A549 (cell line): Measurements from ENCODE around the gene TMEM174. TPM values are rescaled to one million over a fixed set of nuclear protein-coding genes. Genes with fewer than 3 reads are reported as not detected.

ENCODE experiments used
- ATAC-seq, 2 experiments: fragments of 200-7000 bp in 1 of 2; fragments of >200 bp in 1 of 2; cut with Nextera tagmentation in 1 of 2; cut with Tn5 transposase in 1 of 2; 3 replicates each; pipeline versions ENCODE4 v1.8.0 to v1.9.1; 2018 to 2020; ENCODE audit warnings: mild to moderate bottlenecking in 1 of 2, moderate library complexity in 1 of 2
- CTCF ChIA-PET: fragments of 300-600 bp; sonication (Branson Sonifier 250); formaldehyde crosslinking; extraction: SDS; loops from one replicate; lab custom pipeline; 2021; ENCODE audit warnings: antibody characterized with exemption, inconsistent platforms; lab: Yijun Ruan, JAX
- POLR2A ChIA-PET: fragments of 350-600 bp; formaldehyde crosslinking; extraction: SDS; loops from one replicate; lab custom pipeline; 2021; ENCODE audit warnings: antibody characterized with exemption, inconsistent platforms; lab: Yijun Ruan, JAX
- DNase-seq, 2 experiments: peaks; one replicate each; pipeline versions ENCODE4 v3.0.0 to v3.0.0-alpha.2; 2011 to 2016; ENCODE audit warnings: low read depth in 1 of 2, low spot score in 1 of 2
- FAIRE-seq: peaks from 2 replicates; lab custom pipeline; 2011; peaks lifted over from hg19 to GRCh38; lab: Jason Lieb, UNC
- H3K27ac ChIP-seq, 2 experiments: fragments of >200 bp; sonication (Bioruptor Twin); formaldehyde crosslinking; 3 replicates each; pipeline ENCODE4 v1.5.1; 2016 to 2017
- H3K4me1 ChIP-seq: fragments of >200 bp; sonication (Bioruptor Twin); formaldehyde crosslinking; 3 replicates; pipeline ENCODE4 v1.6.1; 2016
- H3K4me2 ChIP-seq: fragments of >200 bp; sonication (Bioruptor Twin); formaldehyde crosslinking; 3 replicates; pipeline ENCODE4 v1.6.1; 2016
- H3K4me3 ChIP-seq: fragments of >200 bp; sonication (Bioruptor Twin); formaldehyde crosslinking; 3 replicates; pipeline ENCODE4 v1.5.1; 2016
- H3K9me3 ChIP-seq: fragments of >200 bp; sonication (Bioruptor Twin); formaldehyde crosslinking; 3 replicates; pipeline ENCODE4 v1.6.1; 2016
- BCL3 ChIP-seq: fragments of >200 bp; sonication (Bioruptor Twin); formaldehyde crosslinking; IDR thresholded peaks from 3 replicates; pipeline ENCODE4 v1.6.1; 2016
- CHD2 ChIP-seq: fragments of 150-350 bp; IDR thresholded peaks from 2 replicates; pipeline ENCODE4 v1.6.1; 2014; ENCODE audit warnings: low read length; ENCODE audit not compliant: partially characterized antibody
- E2F6 ChIP-seq: IDR thresholded peaks from 2 replicates; pipeline ENCODE4 v1.6.1; 2012; ENCODE audit warnings: low read depth, borderline replicate concordance
- EP300 ChIP-seq, 2 experiments: fragments of >200 bp; sonication (Bioruptor Twin); formaldehyde crosslinking; IDR thresholded peaks; 2 replicates in 1 of 2; 3 replicates in 1 of 2; pipeline ENCODE4 v1.6.1; 2016 to 2017
- FOSL2 ChIP-seq, 2 experiments: fragments of 450-650 bp in 1 of 2; fragments of >200 bp in 1 of 2; sonication (Bioruptor Twin) in 1 of 2; formaldehyde crosslinking; IDR thresholded peaks; 2 replicates each; pipeline versions ENCODE4 v1.5.0 to v1.6.1; 2016 to 2020; ENCODE audit warnings: mild to moderate bottlenecking in 1 of 2, moderate library complexity in 1 of 2
- FOXS1 ChIP-seq: fragments of 250-450 bp; sonication (Bioruptor Pico); IDR thresholded peaks from 2 replicates; pipeline ENCODE4 v1.5.0; 2020; ENCODE audit warnings: mild to moderate bottlenecking, moderate library complexity
- GATA3 ChIP-seq: IDR thresholded peaks from 2 replicates; pipeline ENCODE4 v1.6.1; 2012; ENCODE audit warnings: borderline replicate concordance
- HDAC2 ChIP-seq: fragments of 200-600 bp; sonication (generic); IDR thresholded peaks from 2 replicates; pipeline ENCODE4 v1.6.1; 2016
- HEYL ChIP-seq: fragments of 250-450 bp; sonication (Bioruptor Pico); IDR thresholded peaks from 2 replicates; pipeline ENCODE4 v1.8.0; 2021; ENCODE audit warnings: mild to moderate bottlenecking, moderate library complexity
- JUN ChIP-seq, 2 experiments: fragments of >200 bp; sonication (Bioruptor Twin); formaldehyde crosslinking; IDR thresholded peaks; 2 replicates in 1 of 2; 3 replicates in 1 of 2; pipeline ENCODE4 v1.6.1; 2016 to 2017
- JUNB ChIP-seq: fragments of >200 bp; sonication (Bioruptor Twin); formaldehyde crosslinking; IDR thresholded peaks from 2 replicates; pipeline ENCODE4 v1.6.1; 2016
- MYC ChIP-seq: IDR thresholded peaks from 2 replicates; pipeline ENCODE4 v1.6.1; 2012; ENCODE audit warnings: mild to moderate bottlenecking, inconsistent platforms, low read length, improper control_type of control experiment, borderline replicate concordance
- NFE2L2 ChIP-seq: fragments of 150-350 bp; conservative IDR thresholded peaks from 2 replicates; pipeline ENCODE4 v1.6.1; 2014; ENCODE audit warnings: low read length
- POLR2A ChIP-seq: IDR thresholded peaks from 2 replicates; pipeline ENCODE4 v1.6.1; 2012; ENCODE audit warnings: mild to moderate bottlenecking, low read length
- POLR2AphosphoS2 ChIP-seq: conservative IDR thresholded peaks from 2 replicates; pipeline ENCODE4 v1.6.1; 2012; ENCODE audit warnings: low read length, improper control_type of control experiment, inconsistent platforms
- RFX5 ChIP-seq: fragments of 450-650 bp; IDR thresholded peaks from 2 replicates; pipeline ENCODE4 v1.7.1; 2014; ENCODE audit warnings: antibody characterized with exemption, mild to moderate bottlenecking, moderate library complexity
- RNF2 ChIP-seq: fragments of 200-600 bp; sonication (generic); IDR thresholded peaks from 2 replicates; pipeline ENCODE4 v1.6.1; 2016; ENCODE audit warnings: low read depth, mild to moderate bottlenecking, antibody characterized with exemption, moderate library complexity, borderline replicate concordance
- SREBF2 ChIP-seq: fragments of 450-650 bp; IDR thresholded peaks from 2 replicates; pipeline ENCODE4 v1.6.1; 2014; ENCODE audit warnings: mild to moderate bottlenecking, moderate library complexity
- TP53 ChIP-seq: fragments of 250-450 bp; sonication (Bioruptor Pico); IDR thresholded peaks from 2 replicates; pipeline ENCODE4 v1.5.0; 2021; ENCODE audit warnings: mild to moderate bottlenecking, moderate library complexity
- ZC3H11A ChIP-seq: fragments of 450-650 bp; IDR thresholded peaks from 2 replicates; pipeline ENCODE4 v1.6.1; 2014; ENCODE audit warnings: antibody characterized with exemption, mild to moderate bottlenecking
- ZFP36 ChIP-seq: fragments of 450-650 bp; IDR thresholded peaks from 2 replicates; pipeline ENCODE4 v1.6.1; 2014; ENCODE audit warnings: borderline replicate concordance; ENCODE audit not compliant: partially characterized antibody
- ZNF302 ChIP-seq: fragments of 250-450 bp; sonication (Bioruptor Pico); IDR thresholded peaks from 2 replicates; pipeline ENCODE4 v1.9.0; 2021; ENCODE audit warnings: inconsistent platforms, mild to moderate bottlenecking, moderate library complexity
- ZSCAN20 ChIP-seq: fragments of 250-450 bp; sonication (Bioruptor Pico); IDR thresholded peaks from 2 replicates; pipeline ENCODE4 v1.8.0; 2022; ENCODE audit warnings: mild to moderate bottlenecking, moderate library complexity
- WGBS: methylation state at CpG from one replicate; pipeline ENCODE4 v1.1.6; 2017; ENCODE audit errors: missing lambda C conversion rate; 5-methylcytosine and 5-hydroxymethylcytosine counted together
- polyA plus RNA-seq, 4 experiments: library from polyadenylated mRNA; depleted of rRNA in 3 of 4; stranded (reverse); fragments of >200 nt; fragmentation: RNase III in 1 of 4; extraction: RNeasy Plus Mini Kit Qiagen cat#74134 plus additional on column Dnase treatment in 1 of 4; gene quantifications; 2 replicates in 3 of 4; 3 replicates in 1 of 4; pipeline ENCODE4 v1.2.3, GENCODE V29; 2011 to 2017
- TF ChIP-seq, protein P1 (sequence below): IDR thresholded peaks from 2 replicates; pipeline ENCODE4 v1.6.1; 2012
- TF ChIP-seq, protein P2 (sequence below): fragments of >200 bp; sonication (Bioruptor Twin); formaldehyde crosslinking; IDR thresholded peaks from 3 replicates; pipeline ENCODE4 v1.5.1; 2016

The TMEM174 gene
- polyA plus RNA-seq, 2 of the 4 experiments (the other 2 are of a cell fraction): not detected

DNA sequence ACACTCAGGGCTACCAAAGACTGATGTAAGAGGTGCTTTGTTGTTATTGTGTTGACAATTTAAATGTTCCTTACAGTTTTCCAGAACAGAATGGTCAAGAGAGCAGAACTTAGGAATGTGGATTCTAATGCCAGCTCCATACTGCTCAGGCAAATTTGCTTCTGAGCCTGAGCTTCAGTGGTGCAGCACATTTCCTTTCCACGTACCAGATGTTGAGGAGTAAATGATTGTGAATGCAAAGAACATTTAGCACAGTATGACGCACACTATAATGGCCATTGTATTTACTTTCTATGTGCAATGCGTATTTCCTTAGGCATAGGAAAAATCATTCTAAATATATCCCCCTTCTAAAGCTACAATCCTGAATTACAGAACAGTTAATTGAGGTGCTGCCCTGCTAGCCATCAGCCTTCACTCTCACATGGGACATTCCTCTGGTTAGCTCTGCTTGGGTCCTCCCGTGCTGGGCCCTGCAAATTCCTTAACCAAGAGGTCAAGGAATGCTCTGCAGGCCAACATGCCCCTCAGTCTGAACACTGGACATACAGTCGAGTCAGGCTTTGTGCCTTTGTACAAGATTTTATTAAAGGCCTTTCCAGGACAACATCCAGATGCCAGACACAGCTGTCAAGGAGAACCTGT, 21.1 kb upstream of the TMEM174 start:
- ChIA-PET POLR2A (no interaction called here), CTCF (interaction anchor here (0.7 to 2.2 kb wide), 7 partner anchors 11 to 197 kb away, joined by 3 to 6 read pairs (median 4); no protein-coding TSS in a partner anchor)
- H3K9me3 ChIP-seq: no peaks in the 10 kb centered on the region
- DNase-seq (no peak), ATAC-seq (no peak), FAIRE-seq (no peak)
- 78% methylated on average over 4 of the region's 5 CpGs for WGBS
- no peak overlapping the region for H3K4me3 ChIP-seq
- H3K27ac ChIP-seq: no peak overlapping the region
- no peak overlapping the region for H3K4me2 ChIP-seq
- no peak for TF ChIP-seq ZNF302 (CRISPR knock-in tag)
- TF ChIP-seq, protein P1, sequence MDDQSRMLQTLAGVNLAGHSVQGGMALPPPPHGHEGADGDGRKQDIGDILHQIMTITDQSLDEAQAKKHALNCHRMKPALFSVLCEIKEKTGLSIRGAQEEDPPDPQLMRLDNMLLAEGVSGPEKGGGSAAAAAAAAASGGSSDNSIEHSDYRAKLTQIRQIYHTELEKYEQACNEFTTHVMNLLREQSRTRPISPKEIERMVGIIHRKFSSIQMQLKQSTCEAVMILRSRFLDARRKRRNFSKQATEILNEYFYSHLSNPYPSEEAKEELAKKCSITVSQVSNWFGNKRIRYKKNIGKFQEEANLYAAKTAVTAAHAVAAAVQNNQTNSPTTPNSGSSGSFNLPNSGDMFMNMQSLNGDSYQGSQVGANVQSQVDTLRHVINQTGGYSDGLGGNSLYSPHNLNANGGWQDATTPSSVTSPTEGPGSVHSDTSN: no peak
- no peaks in the 10 kb centered on the region for H3K4me1 ChIP-seq

DNA sequence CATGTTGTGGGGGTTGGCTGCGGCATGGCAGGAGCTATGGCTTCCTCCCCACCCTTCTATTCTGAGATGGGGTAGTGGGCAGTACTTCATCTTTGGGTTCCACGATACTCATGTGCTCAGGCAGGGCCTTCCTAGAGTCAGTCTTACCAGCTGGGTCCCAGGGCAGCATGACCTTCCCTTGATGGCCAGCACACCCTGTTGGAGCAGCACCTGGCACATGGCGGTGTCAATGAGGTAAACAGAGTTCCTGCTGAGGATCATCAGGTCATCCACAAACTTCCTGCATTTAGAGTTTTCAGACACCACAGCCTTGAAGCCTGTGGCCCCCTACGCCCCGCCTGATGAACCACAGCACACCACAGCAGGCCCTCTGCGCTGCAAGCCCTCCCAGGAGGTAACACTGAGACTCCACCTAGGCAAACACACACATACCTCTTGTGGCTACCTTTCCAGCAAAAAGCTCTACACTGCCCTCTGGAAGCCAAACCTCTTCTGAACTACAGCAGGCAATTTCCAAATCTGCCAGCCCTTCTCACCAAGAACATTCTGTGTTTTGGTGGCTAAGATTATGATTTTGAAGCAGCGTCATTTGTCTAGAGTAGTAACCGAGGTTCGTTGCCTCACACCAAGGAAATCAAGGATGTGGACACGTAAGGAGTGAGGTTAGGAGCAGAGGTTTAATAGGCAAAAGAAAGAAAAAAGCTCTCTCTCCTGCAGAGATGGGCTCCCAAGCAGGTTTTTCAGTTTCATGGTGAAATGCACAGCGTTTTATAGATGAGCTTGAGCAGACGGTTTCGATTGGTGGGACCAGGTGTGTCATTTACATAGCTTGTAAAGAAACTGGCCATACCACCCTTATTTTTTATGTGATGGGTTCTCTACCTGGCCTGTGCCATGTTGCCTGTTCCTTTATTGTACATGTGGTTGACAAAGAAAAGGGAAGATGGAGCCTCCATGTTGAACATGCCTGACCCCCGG, 20.3 kb upstream of the TMEM174 start:
- Histone ChIP-seq H3K4me2 (no peak overlapping the region), H3K4me1 (no peaks in the 10 kb centered on the region), H3K27ac (no peak overlapping the region), H3K4me3 (no peak overlapping the region), H3K9me3 (no peaks in the 10 kb centered on the region)
- 88% methylated on average over 14 of the region's 14 CpGs for WGBS
- FAIRE-seq (no peak), DNase-seq (no peak), ATAC-seq (peak; percentile 37 to 40; a peak in 2 of 6 replicates)
- POLR2A ChIA-PET: no interaction called here
- TF ChIP-seq FOXS1 (CRISPR knock-in tag) (no peak), EP300 (IDR thresholded peaks at IDR 0.05) (no peak), FOSL2 (IDR thresholded peaks at IDR 0.05) (no peak), FOSL2 (CRISPR knock-in tag; IDR thresholded peaks at IDR 0.05) (no peak), JUN (IDR thresholded peaks at IDR 0.05) (no peak), SREBF2 (no peak), NFE2L2 (no peak), POLR2AphosphoS2 (no peak), HDAC2 (no peak), JUNB (no peak), MYC (no peak), ZSCAN20 (CRISPR knock-in tag) (no peak), RNF2 (no peak), ZFP36 (no peak), HEYL (CRISPR knock-in tag) (no peak), CHD2 (no peak), RFX5 (no peak)
- TF ChIP-seq, protein P2, sequence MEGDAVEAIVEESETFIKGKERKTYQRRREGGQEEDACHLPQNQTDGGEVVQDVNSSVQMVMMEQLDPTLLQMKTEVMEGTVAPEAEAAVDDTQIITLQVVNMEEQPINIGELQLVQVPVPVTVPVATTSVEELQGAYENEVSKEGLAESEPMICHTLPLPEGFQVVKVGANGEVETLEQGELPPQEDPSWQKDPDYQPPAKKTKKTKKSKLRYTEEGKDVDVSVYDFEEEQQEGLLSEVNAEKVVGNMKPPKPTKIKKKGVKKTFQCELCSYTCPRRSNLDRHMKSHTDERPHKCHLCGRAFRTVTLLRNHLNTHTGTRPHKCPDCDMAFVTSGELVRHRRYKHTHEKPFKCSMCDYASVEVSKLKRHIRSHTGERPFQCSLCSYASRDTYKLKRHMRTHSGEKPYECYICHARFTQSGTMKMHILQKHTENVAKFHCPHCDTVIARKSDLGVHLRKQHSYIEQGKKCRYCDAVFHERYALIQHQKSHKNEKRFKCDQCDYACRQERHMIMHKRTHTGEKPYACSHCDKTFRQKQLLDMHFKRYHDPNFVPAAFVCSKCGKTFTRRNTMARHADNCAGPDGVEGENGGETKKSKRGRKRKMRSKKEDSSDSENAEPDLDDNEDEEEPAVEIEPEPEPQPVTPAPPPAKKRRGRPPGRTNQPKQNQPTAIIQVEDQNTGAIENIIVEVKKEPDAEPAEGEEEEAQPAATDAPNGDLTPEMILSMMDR: no peak
- CTCF ChIA-PET: interaction anchor here (0.7 to 2.2 kb wide), 10 partner anchors 10 to 298 kb away, joined by 3 to 6 read pairs (median 4); no protein-coding TSS in a partner anchor

GRCh38 chr5:73153513-73153912, 19.5 kb upstream of the TMEM174 start:
- ATAC-seq: no peak
- no peak for DNase-seq
- Histone ChIP-seq H3K4me2 (no peak overlapping the region), H3K4me3 (no peak overlapping the region), H3K9me3 (no peaks in the 10 kb centered on the region), H3K4me1 (no peaks in the 10 kb centered on the region), H3K27ac (no peak overlapping the region)
- 48% methylated on average over 7 of the region's 7 CpGs for WGBS
- ChIA-PET CTCF (interaction anchor here (0.9 to 1.9 kb wide), 5 partner anchors 22 to 298 kb away, joined by 3 to 6 read pairs (median 5); no protein-coding TSS in a partner anchor), POLR2A (no interaction called here)
- no peak for FAIRE-seq
- no peak for TF ChIP-seq GATA3
- no peak for TF ChIP-seq TP53
- no peak for TF ChIP-seq RNF2
- no peak for TF ChIP-seq POLR2A
- no peak for TF ChIP-seq BCL3
- no peak for TF ChIP-seq E2F6
- TF ChIP-seq, protein P2: no peak
- TF ChIP-seq ZFP36: no peak
- no peak for TF ChIP-seq ZC3H11A
